ENCODE data around the gene SLC16A10. TPM values are rescaled to one million over a fixed set of nuclear protein-coding genes. Genes with fewer than 3 reads are reported as not detected.

Gene SLC16A10
- total RNA-seq, 1 experiment from 2014 or later: 0.05 TPM

GRCh38 chr6:111076024-111076695 lies 11.1 kb upstream of the SLC16A10 start:
- intact Hi-C loops (cut with micrococcal nuclease): no loop called here
- H3K4me1 Mint-ChIP-seq (ENCODE audit: insufficient read depth, unreplicated experiment): no peaks in the 10 kb centered on the region
- CTCF ChIA-PET: interaction anchor here (1.0 to 1.6 kb wide), 2 partner anchors 18 to 93 kb away, joined by 5 read pairs; no protein-coding TSS in a partner anchor
- no peaks in the 10 kb centered on the region for H3K9me3 Mint-ChIP-seq (ENCODE audit: unreplicated experiment)
- POLR2A ChIA-PET: no interaction called here
- peaks cover 37% of the 10 kb centered on the region for H3K27me3 Mint-ChIP-seq (ENCODE audit: insufficient read depth, unreplicated experiment)
- BruUV-seq (replicated peaks): no TSS peak
- no peaks in the 10 kb centered on the region for H3K36me3 Mint-ChIP-seq (ENCODE audit: insufficient read depth, unreplicated experiment)
- DNase-seq (ENCODE audit: unreplicated experiment): no peak
- TF ChIP-seq CTCF (IDR thresholded peaks at IDR 0.05; ENCODE audit: unreplicated experiment): no peak
- H3K4me3 Mint-ChIP-seq (ENCODE audit: unreplicated experiment): no peak overlapping the region
- H3K27ac Mint-ChIP-seq (ENCODE audit: low read depth, unreplicated experiment): no peak overlapping the region

GRCh38 chr6:111080698-111081097 lies 6.6 kb upstream of the SLC16A10 start:
- no peak overlapping the region for H3K4me3 Mint-ChIP-seq (ENCODE audit: unreplicated experiment)
- H3K4me1 Mint-ChIP-seq (ENCODE audit: insufficient read depth, unreplicated experiment): no peaks in the 10 kb centered on the region
- ChIA-PET POLR2A (interaction anchor here (0.7 to 0.8 kb wide), 2 partner anchors 23 to 68 kb away, joined by 3 read pairs; no protein-coding TSS in a partner anchor), CTCF (interaction anchor here (0.5 to 1.3 kb wide), 2 partner anchors 23 to 142 kb away, joined by 5 read pairs; no protein-coding TSS in a partner anchor)
- no peak for TF ChIP-seq CTCF (IDR thresholded peaks at IDR 0.05; ENCODE audit: unreplicated experiment)
- intact Hi-C loops (cut with micrococcal nuclease): no loop called here
- peaks cover 14% of the 10 kb centered on the region for H3K27me3 Mint-ChIP-seq (ENCODE audit: insufficient read depth, unreplicated experiment)
- BruUV-seq (replicated peaks): no TSS peak
- peak; percentile 74 for DNase-seq (ENCODE audit: unreplicated experiment)
- H3K27ac Mint-ChIP-seq (ENCODE audit: low read depth, unreplicated experiment): no peak overlapping the region
- H3K36me3 Mint-ChIP-seq (ENCODE audit: insufficient read depth, unreplicated experiment): no peaks in the 10 kb centered on the region
- H3K9me3 Mint-ChIP-seq (ENCODE audit: unreplicated experiment): no peaks in the 10 kb centered on the region

GRCh38 chr6:111086685-111087084 lies 618 bp upstream of the SLC16A10 start:
- BruUV-seq (replicated peaks): no TSS peak
- Mint-ChIP-seq H3K27ac (ENCODE audit: low read depth, unreplicated experiment) (no peak overlapping the region), H3K27me3 (ENCODE audit: insufficient read depth, unreplicated experiment) (peaks cover 67% of the 10 kb centered on the region), H3K9me3 (ENCODE audit: unreplicated experiment) (no peaks in the 10 kb centered on the region), H3K4me1 (ENCODE audit: insufficient read depth, unreplicated experiment) (peaks cover 6% of the 10 kb centered on the region), H3K4me3 (ENCODE audit: unreplicated experiment) (peak overlapping the region; percentile 52), H3K36me3 (ENCODE audit: insufficient read depth, unreplicated experiment) (no peaks in the 10 kb centered on the region)
- ChIA-PET CTCF (no interaction called here), POLR2A (interaction anchor here (0.9 kb wide), 1 partner anchor 12 kb away, joined by 4 read pairs; no protein-coding TSS in a partner anchor)
- TF ChIP-seq CTCF (IDR thresholded peaks at IDR 0.05; ENCODE audit: unreplicated experiment): no peak
- DNase-seq (ENCODE audit: unreplicated experiment): no peak
- intact Hi-C loops (cut with micrococcal nuclease): no loop called here

- TF ChIP-seq CTCF (IDR thresholded peaks at IDR 0.05; ENCODE audit: unreplicated experiment): no peak
- intact Hi-C loops (cut with micrococcal nuclease): no loop called here
- BruUV-seq (replicated peaks): no TSS peak
- peak overlapping the region; percentile 30 for H3K4me3 Mint-ChIP-seq (ENCODE audit: unreplicated experiment)
- no peak for DNase-seq (ENCODE audit: unreplicated experiment)
- H3K9me3 Mint-ChIP-seq (ENCODE audit: unreplicated experiment): no peaks in the 10 kb centered on the region
- ChIA-PET POLR2A (no interaction called here), CTCF (interaction anchor here (0.7 kb wide), 1 partner anchor 117 kb away, joined by 3 read pairs; no protein-coding TSS in a partner anchor)
- H3K4me1 Mint-ChIP-seq (ENCODE audit: insufficient read depth, unreplicated experiment): peaks cover 6% of the 10 kb centered on the region
- no peaks in the 10 kb centered on the region for H3K36me3 Mint-ChIP-seq (ENCODE audit: insufficient read depth, unreplicated experiment)
- peaks cover 71% of the 10 kb centered on the region for H3K27me3 Mint-ChIP-seq (ENCODE audit: insufficient read depth, unreplicated experiment)
- H3K27ac Mint-ChIP-seq (ENCODE audit: low read depth, unreplicated experiment): no peak overlapping the region
Measured at GRCh38 chr6:111087871-111088667, 766 bp downstream of the SLC16A10 start.
